ENCODE measurements around the gene TDRD7.

TDRD7 gene

GRCh38 chr9:97411789-97412625 is at the start of gene TDRD7:
Gene TDRD7, plus strand, starts transcription at chr9:97412096. Its CDS starts 16,370 bp downstream, at chr9:97428466.
- peak; percentile 90 for DNase-seq

- no peak for DNase-seq
Measured at GRCh38 chr9:97362777-97363545, 48.9 kb upstream of the TDRD7 start.

GRCh38 chr9:97363661-97364299 is 48.1 kb upstream of the TDRD7 start:
- DNase-seq = no peak

- no peak for DNase-seq
Measured at GRCh38 chr9:97364769-97365490, 47.0 kb upstream of the TDRD7 start.

GRCh38 chr9:97365634-97366033 is 46.3 kb upstream of the TDRD7 start:
- DNase-seq = no peak

GRCh38 chr9:97366476-97366875 is 45.4 kb upstream of the TDRD7 start:
- DNase-seq = no peak

- DNase-seq = no peak
Measured at GRCh38 chr9:97366889-97367288, 45.0 kb upstream of the TDRD7 start.

GRCh38 chr9:97367729-97368128 is 44.2 kb upstream of the TDRD7 start:
- no peak for DNase-seq

GRCh38 chr9:97368964-97369363 is 42.9 kb upstream of the TDRD7 start:
- no peak for DNase-seq

- DNase-seq = no peak
Measured at GRCh38 chr9:97372580-97372979, 39.3 kb upstream of the TDRD7 start.

- no peak for DNase-seq
Measured at GRCh38 chr9:97373331-97373730, 38.6 kb upstream of the TDRD7 start.

- DNase-seq = no peak
Measured at GRCh38 chr9:97374811-97375210, 37.1 kb upstream of the TDRD7 start.

GRCh38 chr9:97376902-97377301 is 35.0 kb upstream of the TDRD7 start:
- no peak for DNase-seq

- no peak for DNase-seq
Measured at GRCh38 chr9:97382099-97382718, 29.7 kb upstream of the TDRD7 start.

- DNase-seq = no peak
Measured at GRCh38 chr9:97384406-97385262, 27.3 kb upstream of the TDRD7 start.

GRCh38 chr9:97385626-97386264 is 26.2 kb upstream of the TDRD7 start:
- DNase-seq = no peak

- DNase-seq = no peak
Measured at GRCh38 chr9:97386265-97386633, 25.6 kb upstream of the TDRD7 start.

- DNase-seq = peak; percentile 89
Measured at GRCh38 chr9:97386733-97387503, 25.0 kb upstream of the TDRD7 start.

GRCh38 chr9:97387504-97387886 is 24.4 kb upstream of the TDRD7 start:
- no peak for DNase-seq
